Chondrocyte (in vitro differentiated cells): ENCODE results near the gene SUFU. TPM values are rescaled to one million over a fixed set of nuclear protein-coding genes. Genes with fewer than 3 reads are reported as not detected.
A peak's percentile ranks its signal among the peaks of the same experiment; 100 is the strongest.

Experiments used
- DNase-seq: peaks from one replicate; pipeline ENCODE4 v3.0.0; 2021; ENCODE audit warnings: mixed read lengths, low spot score
- H3K27ac Mint-ChIP-seq: one replicate; pipeline ENCODE4 v1.8.0; 2021; ENCODE audit warnings: mild to moderate bottlenecking, moderate library complexity, mixed read lengths; ENCODE audit not compliant: unreplicated experiment
- H3K27me3 Mint-ChIP-seq: 2 replicates; pipeline ENCODE4 v1.8.0; 2021; ENCODE audit warnings: low read depth, mixed read lengths
- H3K36me3 Mint-ChIP-seq: 2 replicates; pipeline ENCODE4 v1.8.0; 2021; ENCODE audit warnings: low read depth, mixed read lengths
- H3K4me1 Mint-ChIP-seq: 2 replicates; pipeline ENCODE4 v1.8.0; 2021; ENCODE audit warnings: low read depth, mild to moderate bottlenecking, mixed read lengths
- H3K4me3 Mint-ChIP-seq: one replicate; pipeline ENCODE4 v1.8.0; 2021; ENCODE audit warnings: mild to moderate bottlenecking, moderate library complexity, mixed read lengths; ENCODE audit not compliant: unreplicated experiment
- H3K9me3 Mint-ChIP-seq: 2 replicates; pipeline ENCODE4 v1.8.0; 2021; ENCODE audit warnings: low read depth, mixed read lengths
- CTCF ChIP-seq: fragments of 200-600 bp; sonication (generic); IDR thresholded peaks from 2 replicates; pipeline ENCODE4 v1.5.0; 2021; ENCODE audit warnings: antibody characterized with exemption, mild to moderate bottlenecking, moderate library complexity
- total RNA-seq: library from RNA; stranded (reverse); gene quantifications from 3 replicates; pipeline ENCODE4 v1.2.1, GENCODE V29; 2021

SUFU gene
- total RNA-seq, 1 donor from 2014 or later: 15.5 TPM

GRCh38 chr10:102581981-102582580 is 78.3 kb downstream of the SUFU start:
- DNase-seq: no peak
- no peak for TF ChIP-seq CTCF
- H3K4me3 Mint-ChIP-seq: no peak overlapping the region
- no peak overlapping the region for H3K27ac Mint-ChIP-seq
- H3K9me3 Mint-ChIP-seq: no peaks in the 10 kb centered on the region
- no peaks in the 10 kb centered on the region for H3K27me3 Mint-ChIP-seq
- H3K4me1 Mint-ChIP-seq: peaks cover 13% of the 10 kb centered on the region
- no peaks in the 10 kb centered on the region for H3K36me3 Mint-ChIP-seq

- peak; percentile 93 for TF ChIP-seq CTCF
- Mint-ChIP-seq H3K9me3 (no peaks in the 10 kb centered on the region), H3K36me3 (no peaks in the 10 kb centered on the region), H3K27ac (peak overlapping the region; percentile 22), H3K27me3 (no peaks in the 10 kb centered on the region), H3K4me3 (no peak overlapping the region), H3K4me1 (peaks cover 13% of the 10 kb centered on the region)
- no peak for DNase-seq
Observed at GRCh38 chr10:102583435-102584417, 80.0 kb downstream of the SUFU start.

- Mint-ChIP-seq H3K27ac (no peak overlapping the region), H3K36me3 (no peaks in the 10 kb centered on the region), H3K4me3 (no peak overlapping the region), H3K9me3 (no peaks in the 10 kb centered on the region), H3K27me3 (no peaks in the 10 kb centered on the region), H3K4me1 (peaks cover 4% of the 10 kb centered on the region)
- no peak for DNase-seq
- TF ChIP-seq CTCF: no peak
Observed at GRCh38 chr10:102585026-102585425, 81.3 kb downstream of the SUFU start.

- H3K36me3 Mint-ChIP-seq: no peaks in the 10 kb centered on the region
- H3K4me3 Mint-ChIP-seq: no peak overlapping the region
- no peaks in the 10 kb centered on the region for H3K27me3 Mint-ChIP-seq
- H3K27ac Mint-ChIP-seq: no peak overlapping the region
- H3K9me3 Mint-ChIP-seq: no peaks in the 10 kb centered on the region
- no peaks in the 10 kb centered on the region for H3K4me1 Mint-ChIP-seq
- TF ChIP-seq CTCF: no peak
- DNase-seq: no peak
Observed at GRCh38 chr10:102586858-102587257, 83.1 kb downstream of the SUFU start.

- TF ChIP-seq CTCF: no peak
- Mint-ChIP-seq H3K27me3 (no peaks in the 10 kb centered on the region), H3K27ac (no peak overlapping the region), H3K9me3 (no peaks in the 10 kb centered on the region), H3K4me1 (peaks cover 7% of the 10 kb centered on the region), H3K4me3 (no peak overlapping the region), H3K36me3 (no peaks in the 10 kb centered on the region)
- DNase-seq: no peak
Observed at GRCh38 chr10:102588875-102589274, 85.1 kb downstream of the SUFU start.
